Endodermal cell (in vitro differentiated cells): ENCODE measurements around the gene BCL11B. TPM values are rescaled to one million over a fixed set of nuclear protein-coding genes. Genes with fewer than 3 reads are reported as not detected.

Experiments used
- DNase-seq: peaks from one replicate; pipeline ENCODE4 v3.0.0-alpha.2; 2017
- H3K27ac ChIP-seq: 2 replicates; pipeline ENCODE4 v1.5.1; 2013; ENCODE audit warnings: mild to moderate bottlenecking, low read depth, low read length, moderate library complexity
- H3K27me3 ChIP-seq: 2 replicates; pipeline ENCODE4 v1.6.1; 2013; ENCODE audit warnings: mild to moderate bottlenecking, low read length, moderate library complexity; ENCODE audit not compliant: insufficient read depth, control insufficient read depth, poor library complexity, severe bottlenecking
- H3K36me3 ChIP-seq: 2 replicates; pipeline ENCODE4 v1.7.0; 2013; ENCODE audit warnings: mild to moderate bottlenecking, low read length, moderate library complexity; ENCODE audit not compliant: control insufficient read depth, insufficient read depth
- H3K4me1 ChIP-seq: one replicate; pipeline ENCODE4 v1.7.0; 2013; ENCODE audit warnings: low read length; ENCODE audit not compliant: control insufficient read depth, insufficient read depth
- H3K4me3 ChIP-seq: 2 replicates; pipeline ENCODE4 v1.5.1; 2013; ENCODE audit warnings: mild to moderate bottlenecking, low read length, moderate library complexity
- H3K9ac ChIP-seq: 2 replicates; pipeline ENCODE4 v1.6.1; 2013; ENCODE audit warnings: mild to moderate bottlenecking, low read length, moderate library complexity; ENCODE audit not compliant: poor library complexity, severe bottlenecking; ENCODE audit errors: extremely low read depth
- H3K9me3 ChIP-seq: 2 replicates; pipeline ENCODE4 v1.6.1; 2013; ENCODE audit warnings: mild to moderate bottlenecking, low read length, moderate library complexity; ENCODE audit not compliant: control insufficient read depth
- H3K27ac Mint-ChIP-seq: 2 replicates; pipeline ENCODE4 v1.8.0; 2020; ENCODE audit warnings: mixed read lengths
- H3K27me3 Mint-ChIP-seq: 2 replicates; pipeline ENCODE4 v1.8.0; 2021; ENCODE audit warnings: mild to moderate bottlenecking, mixed read lengths; ENCODE audit not compliant: insufficient read depth
- H3K36me3 Mint-ChIP-seq: 2 replicates; pipeline ENCODE4 v1.8.0; 2020; ENCODE audit warnings: low read depth, mixed read lengths
- H3K4me1 Mint-ChIP-seq: 2 replicates; pipeline ENCODE4 v1.8.0; 2020; ENCODE audit warnings: mixed read lengths
- H3K4me3 Mint-ChIP-seq: 2 replicates; pipeline ENCODE4 v1.8.0; 2020; ENCODE audit warnings: mild to moderate bottlenecking, moderate library complexity, mixed read lengths
- H3K9me3 Mint-ChIP-seq: 2 replicates; pipeline ENCODE4 v1.8.0; 2020; ENCODE audit warnings: mild to moderate bottlenecking, mixed read lengths
- WGBS, 2 experiments: methylation state at CpG; one replicate each; pipeline versions ENCODE4 v1.1.5 to v1.1.7; 2013; ENCODE audit warnings: missing lambda C conversion rate in 2 of 2, mixed read lengths in 1 of 2; ENCODE audit not compliant: insufficient coverage in 1 of 2, insufficient read length in 1 of 2; 5-methylcytosine and 5-hydroxymethylcytosine counted together
- total RNA-seq, 2 donors: library from RNA; stranded (reverse); fragmentation: NEBNext Ultra II Directional in 1 of 2; extraction: Animal tissue kit (Norgen Biotek cat#: 25700) in 1 of 2; gene quantifications; 2 replicates in 1 of 2; 3 replicates in 1 of 2; pipeline ENCODE4 v1.2.1, GENCODE V29; 2021
- TF ChIP-seq, protein P1 (sequence below): fragments of 200-600 bp; sonication (generic); conservative IDR thresholded peaks from 2 replicates; pipeline ENCODE4 v1.5.0; 2021; ENCODE audit warnings: antibody characterized with exemption, mild to moderate bottlenecking

Gene BCL11B
- total RNA-seq, 2 donors from 2014 or later, result 5.7 to 6.0 TPM

DNA sequence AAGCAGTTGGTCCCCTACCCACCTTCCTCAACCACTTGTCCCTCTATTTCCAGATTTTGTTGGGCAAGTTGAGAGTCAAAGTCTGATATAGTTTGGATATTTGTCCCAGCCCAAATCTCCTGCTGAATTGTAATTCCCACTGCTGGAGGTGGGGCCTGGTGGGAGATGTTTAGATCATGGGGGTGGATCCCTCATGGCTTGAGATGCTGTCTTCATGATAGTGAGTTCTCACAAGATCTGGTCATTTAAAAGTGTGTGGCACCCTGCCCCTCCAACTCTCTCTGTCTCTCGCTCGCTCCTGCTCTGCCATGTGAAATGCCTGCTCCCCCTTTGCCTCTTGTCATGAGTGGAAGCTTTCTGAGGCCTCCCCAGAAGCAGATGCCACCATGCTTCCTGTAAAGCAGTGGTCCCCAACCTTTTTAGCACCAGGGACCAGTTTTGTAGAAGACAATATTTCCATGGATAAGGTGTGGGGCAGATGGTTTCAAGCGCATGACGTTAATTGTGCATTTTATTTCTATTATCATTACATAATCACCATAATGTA, 37.3 kb upstream of the BCL11B start:
- Histone ChIP-seq H3K36me3 (no peaks in the 10 kb centered on the region), H3K27me3 (no peaks in the 10 kb centered on the region), H3K4me3 (no peak overlapping the region), H3K9ac (no peak overlapping the region), H3K9me3 (peaks cover 5% of the 10 kb centered on the region), H3K4me1 (no peaks in the 10 kb centered on the region), H3K27ac (no peak overlapping the region)
- Mint-ChIP-seq H3K27me3 (no peaks in the 10 kb centered on the region), H3K4me1 (peaks cover 7% of the 10 kb centered on the region), H3K4me3 (no peak overlapping the region), H3K9me3 (peaks cover 33% of the 10 kb centered on the region), H3K27ac (no peak overlapping the region), H3K36me3 (no peaks in the 10 kb centered on the region)
- DNase-seq, result no peak
- TF ChIP-seq, protein P1, sequence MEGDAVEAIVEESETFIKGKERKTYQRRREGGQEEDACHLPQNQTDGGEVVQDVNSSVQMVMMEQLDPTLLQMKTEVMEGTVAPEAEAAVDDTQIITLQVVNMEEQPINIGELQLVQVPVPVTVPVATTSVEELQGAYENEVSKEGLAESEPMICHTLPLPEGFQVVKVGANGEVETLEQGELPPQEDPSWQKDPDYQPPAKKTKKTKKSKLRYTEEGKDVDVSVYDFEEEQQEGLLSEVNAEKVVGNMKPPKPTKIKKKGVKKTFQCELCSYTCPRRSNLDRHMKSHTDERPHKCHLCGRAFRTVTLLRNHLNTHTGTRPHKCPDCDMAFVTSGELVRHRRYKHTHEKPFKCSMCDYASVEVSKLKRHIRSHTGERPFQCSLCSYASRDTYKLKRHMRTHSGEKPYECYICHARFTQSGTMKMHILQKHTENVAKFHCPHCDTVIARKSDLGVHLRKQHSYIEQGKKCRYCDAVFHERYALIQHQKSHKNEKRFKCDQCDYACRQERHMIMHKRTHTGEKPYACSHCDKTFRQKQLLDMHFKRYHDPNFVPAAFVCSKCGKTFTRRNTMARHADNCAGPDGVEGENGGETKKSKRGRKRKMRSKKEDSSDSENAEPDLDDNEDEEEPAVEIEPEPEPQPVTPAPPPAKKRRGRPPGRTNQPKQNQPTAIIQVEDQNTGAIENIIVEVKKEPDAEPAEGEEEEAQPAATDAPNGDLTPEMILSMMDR, result no peak
- 88 to 100% methylated on average over 2 of the region's 4 CpGs for WGBS, 2 experiments

DNA sequence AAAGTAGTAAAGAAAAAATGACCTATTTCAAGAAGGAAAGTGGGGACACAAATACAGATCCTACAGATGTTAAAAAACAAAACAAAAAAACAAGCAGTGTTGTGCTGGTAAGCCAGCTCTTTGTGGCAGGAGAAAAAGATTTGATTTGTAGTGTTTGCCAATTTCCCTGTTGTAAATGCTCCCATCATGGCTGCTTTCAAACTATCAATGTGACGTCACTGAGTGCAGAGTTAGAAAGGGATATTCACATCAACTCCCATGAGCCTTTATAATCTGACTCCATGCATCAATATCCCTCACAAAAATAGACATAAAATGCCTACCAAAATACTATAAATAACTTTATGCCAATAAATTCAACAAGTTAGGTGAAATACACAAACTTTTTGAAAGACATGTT, 32.2 kb upstream of the BCL11B start:
- H3K27ac ChIP-seq, result no peak overlapping the region
- Mint-ChIP-seq H3K4me3 (no peak overlapping the region), H3K27me3 (no peaks in the 10 kb centered on the region), H3K4me1 (no peaks in the 10 kb centered on the region), H3K27ac (no peak overlapping the region), H3K36me3 (peaks cover 1% of the 10 kb centered on the region), H3K9me3 (peaks cover 34% of the 10 kb centered on the region)
- no peaks in the 10 kb centered on the region for H3K36me3 ChIP-seq
- no peaks in the 10 kb centered on the region for H3K27me3 ChIP-seq
- WGBS, 2 experiments, result 89 to 90% methylated on average over 1 of the region's 1 CpG
- TF ChIP-seq, protein P1, result no peak
- H3K9me3 ChIP-seq, result peaks cover 16% of the 10 kb centered on the region
- DNase-seq, result no peak
- no peak overlapping the region for H3K9ac ChIP-seq
- H3K4me3 ChIP-seq, result no peak overlapping the region
- no peaks in the 10 kb centered on the region for H3K4me1 ChIP-seq

DNA sequence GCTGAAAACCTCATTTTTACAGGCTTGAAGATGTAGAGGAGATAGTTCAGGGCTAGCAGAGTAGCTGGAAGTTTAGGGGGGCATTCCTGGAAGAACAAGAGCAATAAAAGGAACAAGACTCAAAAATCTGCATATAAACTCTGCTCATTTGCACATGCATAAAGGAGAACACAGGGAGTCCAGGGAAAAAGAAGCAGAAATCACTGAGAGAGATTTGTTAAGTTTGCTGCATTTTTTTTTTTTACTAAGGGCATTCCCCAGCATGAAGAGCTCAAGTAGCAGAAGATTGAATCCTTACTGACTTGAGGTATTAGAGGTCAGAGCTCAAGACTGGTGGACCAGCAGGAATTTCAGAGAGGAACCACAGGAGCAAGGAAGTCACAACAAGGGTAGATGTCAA, 28.2 kb upstream of the BCL11B start:
- Histone ChIP-seq H3K27me3 (no peaks in the 10 kb centered on the region), H3K9ac (no peak overlapping the region), H3K9me3 (peaks cover 16% of the 10 kb centered on the region), H3K4me1 (no peaks in the 10 kb centered on the region), H3K27ac (no peak overlapping the region), H3K4me3 (no peak overlapping the region), H3K36me3 (no peaks in the 10 kb centered on the region)
- DNase-seq, result no peak
- no peak overlapping the region for H3K4me3 Mint-ChIP-seq
- H3K4me1 Mint-ChIP-seq, result no peaks in the 10 kb centered on the region
- peaks cover 4% of the 10 kb centered on the region for H3K36me3 Mint-ChIP-seq
- H3K27ac Mint-ChIP-seq, result no peak overlapping the region
- peaks cover 45% of the 10 kb centered on the region for H3K9me3 Mint-ChIP-seq
- H3K27me3 Mint-ChIP-seq, result no peaks in the 10 kb centered on the region
- TF ChIP-seq, protein P1, result no peak
